Left kidney (tissue), 2 donors: ENCODE data around the gene EGFL8. TPM values are rescaled to one million over a fixed set of nuclear protein-coding genes. Genes with fewer than 3 reads are reported as not detected.
"Not testable (repeated sequence)": the region's sequence is repeated elsewhere in the genome, so short reads cannot be mapped to it uniquely, and the experiment has no call there.

Source experiments
- DNase-seq: peaks from one replicate; pipeline ENCODE4 v3.0.0-alpha.2; 2013
- polyA plus RNA-seq: library from polyadenylated mRNA; unstranded; fragments of 120-200 nt; gene quantifications from one replicate; pipeline ENCODE4 v1.2.1, GENCODE V29; 2013; ENCODE audit not compliant: insufficient read length

The EGFL8 gene
- polyA plus RNA-seq, 1 donor = 30.3 TPM

DNA sequence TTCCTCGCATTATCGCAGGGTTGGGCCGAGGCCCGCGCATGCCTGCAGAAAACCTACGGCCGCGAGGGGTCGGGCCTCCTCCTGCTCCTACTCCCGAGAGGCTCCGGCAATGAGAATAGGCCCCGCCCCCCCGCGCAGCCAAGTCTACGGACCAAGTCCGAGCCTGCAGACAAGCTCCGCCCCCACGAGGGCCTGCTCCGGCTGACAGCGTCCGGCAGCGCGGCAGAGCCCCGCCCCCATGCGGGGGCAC, 31.2 kb downstream of the EGFL8 start:
- DNase-seq = peak; percentile 99

DNA sequence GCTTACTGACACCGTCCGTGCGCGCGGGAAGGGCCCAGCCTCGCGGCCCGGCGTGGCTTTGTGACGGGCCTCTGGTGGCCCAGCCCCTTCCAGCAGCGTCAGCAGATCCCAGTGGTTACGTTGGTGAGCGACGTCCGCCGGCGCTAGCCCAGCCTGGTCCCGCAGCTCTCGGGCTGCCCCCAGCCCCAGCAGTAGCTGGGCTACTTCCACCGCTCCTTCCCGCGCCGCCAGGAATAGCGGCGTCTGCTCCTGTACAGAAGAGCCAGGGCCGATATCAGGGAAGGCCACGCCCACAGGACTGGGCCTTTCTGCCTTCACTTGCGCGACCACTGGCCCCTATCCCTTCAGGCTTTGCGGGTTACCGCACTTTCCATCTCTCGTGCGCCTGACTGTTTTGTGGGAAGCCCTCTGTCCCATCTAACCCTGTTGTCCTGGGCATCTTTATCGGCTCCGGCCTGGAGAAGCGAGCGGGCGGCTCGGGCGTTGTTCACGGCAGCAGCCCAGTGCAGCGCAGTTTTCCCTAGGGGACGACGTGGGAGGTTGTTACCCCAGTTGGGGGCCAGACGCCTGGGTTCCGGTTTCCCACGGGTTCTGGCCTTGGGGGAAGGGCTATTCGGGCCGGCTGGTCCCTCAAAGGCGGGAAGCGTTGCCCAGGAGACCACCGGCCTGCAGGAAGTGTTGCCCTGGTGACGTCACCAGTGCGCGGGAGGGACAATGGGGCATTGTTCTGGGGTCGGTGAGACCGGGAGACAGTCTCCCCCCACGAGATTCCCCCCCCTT, 31.7 kb downstream of the EGFL8 start:
- DNase-seq = peak; percentile 91

DNA sequence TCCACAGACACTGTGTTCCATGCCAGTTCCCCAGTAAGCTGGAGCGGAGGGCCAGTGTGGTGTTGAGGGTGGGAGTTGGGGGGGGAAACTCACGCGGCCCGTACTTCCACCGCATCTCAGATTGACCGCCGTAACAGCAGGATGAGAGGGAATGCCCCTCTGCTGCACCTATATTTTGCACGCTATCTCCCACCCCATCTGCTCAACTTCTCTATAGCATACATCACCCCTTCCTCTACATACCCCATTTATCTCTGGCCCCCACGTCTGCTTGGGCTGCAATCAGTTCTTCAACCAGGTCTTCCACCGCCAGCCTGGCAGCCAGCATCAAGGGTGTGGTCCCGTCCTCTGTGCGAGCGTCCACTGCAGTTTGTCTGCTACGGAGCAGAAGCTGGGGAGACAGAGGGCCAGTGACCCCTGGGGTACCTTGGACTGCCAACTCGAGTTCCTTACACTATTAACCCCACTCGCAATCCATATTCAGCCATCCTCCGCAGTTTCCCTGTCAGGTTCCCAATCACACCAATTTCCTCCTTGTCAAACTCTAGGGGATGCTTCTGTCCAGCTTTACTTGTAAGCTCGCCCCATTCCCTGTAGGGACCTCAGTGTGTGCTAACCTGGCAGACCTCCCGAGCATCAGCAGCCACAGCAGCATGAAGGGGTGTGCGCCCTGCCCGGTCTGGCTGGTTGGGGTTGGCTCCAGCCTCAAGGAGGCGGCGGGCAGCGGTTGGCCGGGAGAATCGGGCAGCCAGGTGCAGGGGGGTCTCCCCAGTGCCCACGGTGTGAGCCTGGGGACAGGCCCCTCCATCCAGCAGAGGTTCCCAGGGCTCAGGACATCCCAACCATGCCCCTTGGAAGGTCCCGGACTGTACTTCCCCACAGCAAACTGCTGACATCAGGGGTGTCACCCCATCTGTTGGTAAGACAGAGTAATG, 32.6 kb downstream of the EGFL8 start:
- no peak for DNase-seq

DNA sequence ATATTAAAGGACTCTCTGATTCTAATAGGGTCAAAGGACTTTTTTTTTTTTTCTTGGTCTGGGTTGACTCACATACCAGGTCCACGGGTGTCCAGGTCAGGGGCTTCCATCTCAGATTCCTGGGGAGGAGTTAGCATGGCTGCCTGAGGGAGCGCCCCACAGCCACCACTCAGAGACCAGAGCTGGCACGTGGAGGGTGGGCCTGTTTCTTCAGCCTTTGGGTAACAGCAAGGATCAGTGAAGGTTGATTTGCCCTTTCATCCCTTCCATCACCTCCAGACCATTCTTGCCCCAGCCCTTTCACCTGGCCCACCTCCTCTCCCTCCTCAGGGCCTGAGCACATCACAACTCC, 33.9 kb downstream of the EGFL8 start:
- no peak for DNase-seq

DNA sequence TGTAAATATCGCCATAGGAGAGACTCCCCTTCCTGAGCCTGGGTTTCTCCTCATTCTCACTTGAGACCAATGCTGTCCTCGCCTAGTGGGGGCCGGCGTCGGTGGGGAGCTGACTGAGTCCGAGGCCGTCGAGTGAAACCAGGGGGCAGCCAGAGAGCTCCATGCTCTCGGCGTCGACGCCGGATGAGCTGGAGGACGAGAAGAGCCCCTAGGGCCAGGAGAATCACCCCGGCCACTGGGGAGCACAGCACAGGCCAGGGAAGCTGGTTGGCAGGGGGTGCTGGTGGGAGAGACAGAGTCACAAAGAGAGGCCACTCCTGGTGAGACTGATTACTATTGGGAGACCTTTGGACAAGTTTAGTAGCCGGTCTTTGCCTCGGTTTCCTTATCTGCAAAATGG, 34.5 kb downstream of the EGFL8 start:
- no peak for DNase-seq

DNA sequence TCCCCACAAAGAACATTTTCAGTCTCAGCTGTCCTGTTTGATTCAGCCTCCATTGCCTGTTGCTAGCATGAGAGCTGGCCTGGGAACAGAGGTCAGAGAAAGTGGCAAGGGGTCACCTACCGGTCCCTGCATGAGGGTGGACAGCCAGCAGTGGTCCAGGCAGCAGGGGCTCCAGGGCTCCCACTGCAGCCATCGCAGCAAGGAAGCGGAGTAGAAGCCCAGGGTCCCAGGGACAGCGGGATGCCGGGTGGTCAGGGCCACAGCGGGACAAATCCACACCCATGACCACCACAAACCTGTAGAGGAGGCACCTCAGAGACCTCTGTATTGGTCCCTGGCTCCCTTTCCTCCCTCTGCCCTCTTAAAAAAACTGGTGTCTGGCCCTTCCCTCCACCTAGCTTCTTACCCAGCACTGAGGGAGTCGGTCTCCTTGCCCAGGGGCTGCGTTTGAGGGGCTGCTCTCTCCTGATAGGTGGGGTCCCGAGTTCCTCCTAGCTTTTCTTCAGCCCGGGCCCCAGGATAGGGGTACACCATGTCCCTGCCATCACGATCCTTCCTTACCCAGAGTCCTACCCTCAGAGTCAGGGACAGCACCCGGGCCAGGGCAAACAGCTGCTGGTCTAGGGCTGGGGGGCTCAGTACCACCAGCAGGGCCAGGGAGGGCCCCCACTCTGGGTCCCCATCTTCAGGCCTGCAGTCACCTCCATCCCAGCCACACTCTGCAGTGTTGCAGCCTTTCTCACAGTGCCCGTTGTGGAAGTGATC, 36.5 kb downstream of the EGFL8 start:
- no peak for DNase-seq

DNA sequence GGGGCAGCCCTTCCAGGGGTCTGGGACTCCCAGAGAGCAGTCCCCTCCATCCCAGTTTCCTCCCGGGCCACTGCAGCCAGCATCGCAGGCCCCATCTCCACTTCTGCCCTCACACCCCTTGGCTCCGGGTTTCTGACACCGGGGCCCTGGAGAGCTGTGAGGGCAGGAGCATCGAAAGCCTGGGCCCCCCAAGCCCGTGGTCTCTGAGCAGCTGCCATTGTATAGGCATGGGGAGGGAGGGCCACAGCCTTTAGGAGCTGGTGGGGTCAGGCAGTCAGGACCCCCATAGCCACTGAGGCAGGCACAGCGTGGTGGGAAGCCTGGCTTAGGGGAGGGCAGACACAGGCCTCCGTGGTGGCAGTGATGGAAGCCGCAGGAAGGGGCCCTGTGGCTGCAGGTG, 37.8 kb downstream of the EGFL8 start:
- no peak for DNase-seq

DNA sequence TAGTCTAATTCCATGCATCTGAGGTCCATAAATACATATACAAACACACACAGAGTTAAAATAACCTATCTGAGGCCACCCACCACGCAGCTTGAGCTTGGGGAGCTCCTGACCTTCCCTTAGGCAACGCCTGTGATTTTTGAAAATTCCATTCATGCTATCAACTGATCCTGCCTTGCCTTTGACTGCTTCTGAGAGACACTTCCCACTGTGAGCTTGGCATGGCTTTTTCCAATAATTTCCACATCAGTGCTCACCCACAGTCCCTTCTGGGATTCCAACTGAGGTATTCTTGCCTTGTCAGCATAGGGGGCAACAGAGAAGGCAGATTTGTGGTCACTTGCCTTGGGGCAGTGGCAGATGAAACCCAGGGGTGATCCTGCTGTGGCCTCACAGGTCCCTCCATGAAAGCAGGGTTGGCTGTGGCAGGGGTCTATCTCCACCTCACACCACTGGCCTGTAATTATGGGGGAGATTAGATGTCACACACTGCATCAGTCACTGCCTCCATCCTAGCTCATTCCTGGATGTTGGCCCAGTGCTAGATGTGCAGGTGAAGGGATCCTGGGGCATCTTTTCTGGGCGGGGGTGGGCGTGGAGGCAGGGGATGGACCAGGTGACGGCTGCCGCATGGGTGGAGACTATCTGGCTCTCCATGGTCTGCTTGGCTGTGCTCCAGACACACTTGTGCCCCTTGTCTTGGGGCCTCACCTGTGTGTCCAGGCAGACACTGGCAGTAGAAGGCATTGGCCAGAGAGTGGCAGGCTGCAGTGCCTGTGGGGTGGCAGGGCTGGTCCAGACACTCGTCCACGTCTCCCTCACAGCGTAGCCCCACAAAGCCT, 39.3 kb downstream of the EGFL8 start:
- DNase-seq = no peak

DNA sequence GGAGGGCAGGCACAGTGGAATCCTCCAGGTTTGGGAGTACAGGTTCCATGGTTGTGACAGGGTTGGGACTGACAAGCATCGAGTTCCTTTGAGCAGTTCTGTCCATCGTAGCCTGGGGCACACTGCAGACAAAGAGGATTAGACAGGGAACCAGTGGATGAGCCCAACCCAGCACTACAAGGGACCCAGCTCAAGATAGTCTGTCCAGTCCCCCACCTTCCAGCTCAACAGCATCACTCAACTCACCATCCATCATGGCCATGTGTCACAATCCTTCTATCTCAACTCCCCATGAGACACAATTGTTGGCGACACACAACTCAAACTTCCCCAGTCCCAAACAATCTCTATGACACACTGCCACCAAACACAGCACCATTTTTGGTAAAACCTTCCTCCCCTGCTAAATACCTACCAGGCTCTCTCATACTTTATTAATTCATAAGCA, 39.9 kb downstream of the EGFL8 start:
- DNase-seq = no peak

DNA sequence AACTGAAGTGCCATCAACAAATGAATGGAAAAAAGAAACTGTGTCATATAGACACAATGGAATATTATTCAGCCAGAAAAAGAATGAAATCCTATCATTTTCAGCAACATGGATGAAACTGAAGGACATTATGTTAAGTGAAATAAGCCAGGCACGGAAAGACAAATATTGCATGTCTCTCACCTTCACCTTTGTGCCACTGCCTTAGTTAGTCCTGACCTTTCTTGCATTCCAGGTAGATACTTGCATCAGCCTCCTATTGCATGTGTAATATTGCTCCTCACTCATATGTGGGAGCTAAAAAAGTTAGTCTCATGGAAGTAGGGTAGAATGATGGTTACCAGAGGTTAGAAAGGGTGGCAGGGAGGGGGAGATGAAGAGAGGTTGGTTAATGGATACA, 44.6 kb downstream of the EGFL8 start:
- no peak for DNase-seq

DNA sequence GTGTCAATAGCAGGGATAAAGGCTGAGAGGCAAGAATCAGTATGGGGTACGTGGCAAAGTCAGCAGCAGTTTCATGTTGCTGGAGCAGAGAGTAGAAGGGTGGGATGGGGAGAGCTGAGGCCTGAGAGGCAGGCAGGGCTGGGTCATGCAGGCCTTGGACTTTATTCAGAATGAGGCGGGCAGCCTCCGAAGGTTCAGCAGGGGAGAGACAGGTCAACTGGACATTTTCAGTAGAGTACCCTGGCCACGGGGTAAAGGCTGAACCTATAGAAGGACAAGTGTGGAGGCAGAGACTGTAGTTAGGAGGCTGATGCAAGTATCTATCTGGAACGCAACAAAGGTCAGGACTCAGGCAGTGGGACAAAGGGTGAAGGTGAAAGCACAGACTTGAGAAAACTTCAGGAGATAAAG, 45.8 kb downstream of the EGFL8 start:
- DNase-seq = no peak

DNA sequence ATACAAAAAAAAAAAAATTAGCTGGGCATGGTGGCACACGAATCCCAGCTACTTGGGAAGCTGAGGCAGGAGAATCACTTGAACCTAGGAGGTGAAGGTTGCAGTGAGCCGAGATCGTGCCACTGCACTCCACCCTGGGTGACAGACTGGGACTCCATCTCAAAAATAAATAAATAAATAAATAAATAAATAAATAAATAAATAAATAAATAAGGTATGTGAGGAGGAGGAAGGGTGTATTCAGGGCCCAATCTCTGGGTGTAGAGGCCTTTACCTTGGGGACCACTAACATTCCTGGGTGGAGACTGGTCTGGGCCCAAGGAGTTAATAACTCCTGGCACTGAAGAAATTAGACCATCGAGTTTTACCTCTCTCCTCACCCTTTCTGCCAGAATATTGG, 47.0 kb downstream of the EGFL8 start:
- not testable (repeated sequence) for DNase-seq

DNA sequence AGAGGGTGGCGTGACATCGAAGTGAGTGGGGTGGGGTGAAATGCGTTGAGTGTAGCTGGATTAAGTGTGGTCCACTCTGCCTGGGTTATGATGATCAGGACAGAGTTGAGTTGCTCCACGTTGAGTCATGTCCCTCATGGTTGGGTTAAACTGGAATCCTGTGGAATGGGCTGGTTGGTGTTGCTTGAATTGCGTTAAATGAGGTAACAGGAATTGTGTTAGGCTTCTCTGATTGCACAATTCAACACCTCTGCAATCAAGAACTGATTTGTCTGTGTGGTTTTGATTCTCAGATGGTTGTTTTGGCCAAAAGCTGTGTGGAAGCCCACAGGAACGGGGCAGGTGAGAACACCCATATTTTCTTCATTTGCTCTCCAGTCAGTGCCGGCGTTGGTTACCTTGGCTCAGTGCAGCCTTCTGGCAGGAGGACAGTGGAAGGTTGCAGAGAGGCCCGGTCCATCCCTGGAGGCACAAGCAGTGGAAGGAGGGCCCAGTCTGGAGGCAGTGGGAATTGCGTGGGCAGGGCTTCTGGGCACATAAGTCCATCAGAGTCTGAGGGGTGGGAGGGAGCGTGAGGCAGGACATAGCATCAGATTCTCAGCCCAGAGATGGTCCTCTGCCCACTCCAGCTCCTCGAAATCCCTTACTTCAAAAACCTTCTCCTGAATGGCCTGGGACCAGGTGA, 47.8 kb downstream of the EGFL8 start:
- no peak for DNase-seq

DNA sequence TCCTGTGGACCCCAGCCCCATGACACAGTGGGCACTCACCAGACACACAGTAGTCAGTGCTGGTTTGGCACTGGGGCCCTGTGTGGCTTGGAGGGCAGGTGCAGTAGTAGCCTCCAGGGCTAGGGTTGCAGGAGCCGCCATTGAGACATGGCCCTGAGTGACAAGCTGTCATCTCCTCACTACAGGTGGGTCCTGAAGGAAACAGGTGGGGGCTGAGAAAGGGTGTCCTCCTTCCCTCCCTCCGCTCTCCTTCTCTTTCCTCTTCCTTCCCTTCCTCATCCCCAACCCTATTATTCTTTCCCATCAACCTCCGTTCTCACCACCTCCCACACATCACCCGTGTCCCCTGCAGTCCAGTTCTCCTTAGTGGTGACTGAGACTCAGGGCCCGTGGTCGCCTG, 49.3 kb downstream of the EGFL8 start:
- DNase-seq = no peak

DNA sequence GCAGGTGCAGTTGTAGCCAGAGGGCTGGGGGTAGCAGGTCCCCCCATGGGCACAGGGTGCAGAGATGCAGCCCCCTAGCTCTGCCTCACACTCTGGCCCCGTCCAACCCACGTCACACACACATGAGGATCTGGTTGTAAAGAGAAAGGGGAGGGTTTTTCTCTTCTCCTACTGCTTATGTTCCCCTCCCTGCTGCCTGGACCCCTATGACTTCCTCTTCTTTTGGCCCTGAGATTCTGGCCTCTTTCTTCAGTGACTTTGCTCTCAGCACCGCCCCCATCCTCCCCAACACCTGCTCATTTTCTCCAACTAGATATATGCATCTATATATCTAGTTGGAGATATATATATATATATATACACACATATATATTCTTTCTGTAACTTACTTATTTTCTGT, 49.7 kb downstream of the EGFL8 start:
- DNase-seq = no peak

DNA sequence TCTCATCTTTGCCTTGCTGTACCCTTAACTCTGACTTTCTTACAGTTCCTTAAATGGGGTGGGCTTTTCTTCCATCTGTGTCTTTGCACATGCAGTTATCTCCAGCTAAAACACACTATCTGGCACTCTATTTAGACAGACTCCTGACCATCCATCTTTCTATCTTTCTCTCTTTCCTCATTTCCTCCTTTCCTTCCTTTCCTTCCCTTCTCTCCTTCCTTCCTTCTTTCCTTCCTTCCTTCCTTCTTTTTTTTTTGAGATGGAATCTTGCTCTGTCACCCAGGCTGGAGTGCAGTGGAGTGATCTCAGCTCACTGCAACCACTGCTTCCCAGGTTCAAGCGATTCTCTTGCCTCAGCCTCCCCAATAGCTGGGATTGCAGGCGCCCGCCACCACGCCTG, 51.2 kb downstream of the EGFL8 start:
- no peak for DNase-seq

DNA sequence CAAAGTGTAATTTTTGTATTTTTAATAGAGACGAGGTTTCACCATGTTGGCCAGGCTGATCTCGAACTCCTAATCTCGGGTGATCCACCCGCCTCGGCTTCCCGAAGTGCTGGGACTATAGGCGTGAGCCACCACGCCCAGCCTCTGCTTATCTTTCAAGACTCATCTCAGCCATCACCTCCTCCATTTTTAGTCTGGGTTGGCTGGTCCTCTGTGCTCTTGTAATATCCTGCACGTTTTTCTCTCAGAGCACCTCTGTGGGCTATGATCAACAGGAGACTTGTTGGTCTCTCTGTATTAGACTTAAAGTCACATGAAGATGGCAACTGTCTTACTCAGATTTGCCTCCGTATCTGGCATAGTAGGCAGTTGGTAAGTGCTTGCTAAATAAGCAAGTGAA, 51.9 kb downstream of the EGFL8 start:
- no peak for DNase-seq

DNA sequence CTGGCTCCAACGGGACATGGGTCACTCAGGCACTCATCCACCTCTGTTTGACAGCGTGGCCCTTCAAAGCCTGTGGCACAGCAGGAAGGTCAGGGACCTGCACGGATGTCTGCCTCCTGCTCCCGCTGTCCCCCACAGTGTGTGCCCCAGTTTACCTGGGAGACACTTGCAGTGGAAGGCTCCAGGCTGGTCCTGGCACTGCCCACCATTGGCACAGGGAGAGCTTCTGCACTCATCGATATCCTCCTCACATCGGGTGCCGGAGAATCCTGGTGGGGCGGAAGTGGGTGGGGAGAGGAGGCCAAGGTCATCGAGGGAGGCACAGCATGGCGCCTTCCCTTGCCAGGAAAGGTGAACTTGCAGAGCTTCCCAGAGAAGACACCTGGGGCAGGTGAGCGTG, 52.6 kb downstream of the EGFL8 start:
- no peak for DNase-seq
